Measurements from ENCODE around the gene CHST11.

CHST11 gene

DNA sequence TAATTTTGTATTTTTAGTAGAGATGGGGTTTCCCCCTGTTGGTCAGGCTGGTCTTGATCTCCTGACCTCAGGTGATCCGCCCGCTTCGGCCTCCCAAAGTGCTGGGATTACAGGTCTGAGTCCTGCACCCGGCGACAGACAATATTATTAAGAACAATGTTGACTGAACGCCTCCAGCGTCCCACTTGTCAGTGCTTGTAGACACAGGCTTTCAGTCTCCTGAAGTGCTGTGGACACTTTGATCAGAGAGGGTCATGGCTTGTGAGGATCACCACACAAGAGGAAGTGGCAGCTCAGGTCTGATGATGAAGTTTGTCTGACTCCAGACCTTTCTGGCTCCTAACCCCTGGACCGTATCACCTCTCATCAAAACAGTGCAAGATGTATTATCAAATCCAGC lies 114.6 kb downstream of the CHST11 start:
- TF ChIP-seq ZFP37 (tag by site-specific recombination; IDR thresholded peaks at IDR 0.05): no peak
- no peak for TF ChIP-seq ZNF624 (tag by site-specific recombination; IDR thresholded peaks at IDR 0.05)
- TF ChIP-seq, protein P1, sequence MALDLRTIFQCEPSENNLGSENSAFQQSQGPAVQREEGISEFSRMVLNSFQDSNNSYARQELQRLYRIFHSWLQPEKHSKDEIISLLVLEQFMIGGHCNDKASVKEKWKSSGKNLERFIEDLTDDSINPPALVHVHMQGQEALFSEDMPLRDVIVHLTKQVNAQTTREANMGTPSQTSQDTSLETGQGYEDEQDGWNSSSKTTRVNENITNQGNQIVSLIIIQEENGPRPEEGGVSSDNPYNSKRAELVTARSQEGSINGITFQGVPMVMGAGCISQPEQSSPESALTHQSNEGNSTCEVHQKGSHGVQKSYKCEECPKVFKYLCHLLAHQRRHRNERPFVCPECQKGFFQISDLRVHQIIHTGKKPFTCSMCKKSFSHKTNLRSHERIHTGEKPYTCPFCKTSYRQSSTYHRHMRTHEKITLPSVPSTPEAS (tag by site-specific recombination; IDR thresholded peaks at IDR 0.05): no peak
- no peak for TF ChIP-seq BCL6B (tag by site-specific recombination; IDR thresholded peaks at IDR 0.05)
- TF ChIP-seq, protein P2, sequence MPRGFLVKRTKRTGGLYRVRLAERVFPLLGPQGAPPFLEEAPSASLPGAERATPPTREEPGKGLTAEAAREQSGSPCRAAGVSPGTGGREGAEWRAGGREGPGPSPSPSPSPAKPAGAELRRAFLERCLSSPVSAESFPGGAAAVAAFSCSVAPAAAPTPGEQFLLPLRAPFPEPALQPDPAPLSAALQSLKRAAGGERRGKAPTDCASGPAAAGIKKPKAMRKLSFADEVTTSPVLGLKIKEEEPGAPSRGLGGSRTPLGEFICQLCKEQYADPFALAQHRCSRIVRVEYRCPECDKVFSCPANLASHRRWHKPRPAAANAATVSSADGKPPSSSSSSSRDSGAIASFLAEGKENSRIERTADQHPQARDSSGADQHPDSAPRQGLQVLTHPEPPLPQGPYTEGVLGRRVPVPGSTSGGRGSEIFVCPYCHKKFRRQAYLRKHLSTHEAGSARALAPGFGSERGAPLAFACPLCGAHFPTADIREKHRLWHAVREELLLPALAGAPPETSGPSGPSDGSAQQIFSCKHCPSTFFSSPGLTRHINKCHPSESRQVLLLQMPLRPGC (tag by site-specific recombination; IDR thresholded peaks at IDR 0.05): no peak
- TF ChIP-seq, protein P3, sequence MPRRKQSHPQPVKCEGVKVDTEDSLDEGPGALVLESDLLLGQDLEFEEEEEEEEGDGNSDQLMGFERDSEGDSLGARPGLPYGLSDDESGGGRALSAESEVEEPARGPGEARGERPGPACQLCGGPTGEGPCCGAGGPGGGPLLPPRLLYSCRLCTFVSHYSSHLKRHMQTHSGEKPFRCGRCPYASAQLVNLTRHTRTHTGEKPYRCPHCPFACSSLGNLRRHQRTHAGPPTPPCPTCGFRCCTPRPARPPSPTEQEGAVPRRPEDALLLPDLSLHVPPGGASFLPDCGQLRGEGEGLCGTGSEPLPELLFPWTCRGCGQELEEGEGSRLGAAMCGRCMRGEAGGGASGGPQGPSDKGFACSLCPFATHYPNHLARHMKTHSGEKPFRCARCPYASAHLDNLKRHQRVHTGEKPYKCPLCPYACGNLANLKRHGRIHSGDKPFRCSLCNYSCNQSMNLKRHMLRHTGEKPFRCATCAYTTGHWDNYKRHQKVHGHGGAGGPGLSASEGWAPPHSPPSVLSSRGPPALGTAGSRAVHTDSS (tag by site-specific recombination; IDR thresholded peaks at IDR 0.05): no peak
- no peak for TF ChIP-seq ZNF48 (tag by site-specific recombination; IDR thresholded peaks at IDR 0.05)
- no peak for TF ChIP-seq ZNF585B (tag by site-specific recombination; IDR thresholded peaks at IDR 0.05)
- no peak for TF ChIP-seq ZNF133 (tag by site-specific recombination; IDR thresholded peaks at IDR 0.05)
- TF ChIP-seq, protein P4, sequence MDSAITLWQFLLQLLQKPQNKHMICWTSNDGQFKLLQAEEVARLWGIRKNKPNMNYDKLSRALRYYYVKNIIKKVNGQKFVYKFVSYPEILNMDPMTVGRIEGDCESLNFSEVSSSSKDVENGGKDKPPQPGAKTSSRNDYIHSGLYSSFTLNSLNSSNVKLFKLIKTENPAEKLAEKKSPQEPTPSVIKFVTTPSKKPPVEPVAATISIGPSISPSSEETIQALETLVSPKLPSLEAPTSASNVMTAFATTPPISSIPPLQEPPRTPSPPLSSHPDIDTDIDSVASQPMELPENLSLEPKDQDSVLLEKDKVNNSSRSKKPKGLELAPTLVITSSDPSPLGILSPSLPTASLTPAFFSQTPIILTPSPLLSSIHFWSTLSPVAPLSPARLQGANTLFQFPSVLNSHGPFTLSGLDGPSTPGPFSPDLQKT (IDR thresholded peaks at IDR 0.05; ENCODE audit: borderline replicate concordance, low read depth, low read length): no peak
- TF ChIP-seq ZNF19 (tag by site-specific recombination; IDR thresholded peaks at IDR 0.05; ENCODE audit: low read depth): no peak
- no peak for TF ChIP-seq ZNF707 (tag by site-specific recombination; IDR thresholded peaks at IDR 0.05)
- no peak for TF ChIP-seq ZNF416 (tag by site-specific recombination; IDR thresholded peaks at IDR 0.05)
- TF ChIP-seq, protein P5, sequence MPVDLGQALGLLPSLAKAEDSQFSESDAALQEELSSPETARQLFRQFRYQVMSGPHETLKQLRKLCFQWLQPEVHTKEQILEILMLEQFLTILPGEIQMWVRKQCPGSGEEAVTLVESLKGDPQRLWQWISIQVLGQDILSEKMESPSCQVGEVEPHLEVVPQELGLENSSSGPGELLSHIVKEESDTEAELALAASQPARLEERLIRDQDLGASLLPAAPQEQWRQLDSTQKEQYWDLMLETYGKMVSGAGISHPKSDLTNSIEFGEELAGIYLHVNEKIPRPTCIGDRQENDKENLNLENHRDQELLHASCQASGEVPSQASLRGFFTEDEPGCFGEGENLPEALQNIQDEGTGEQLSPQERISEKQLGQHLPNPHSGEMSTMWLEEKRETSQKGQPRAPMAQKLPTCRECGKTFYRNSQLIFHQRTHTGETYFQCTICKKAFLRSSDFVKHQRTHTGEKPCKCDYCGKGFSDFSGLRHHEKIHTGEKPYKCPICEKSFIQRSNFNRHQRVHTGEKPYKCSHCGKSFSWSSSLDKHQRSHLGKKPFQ (tag by site-specific recombination; IDR thresholded peaks at IDR 0.05): no peak
- no peak for TF ChIP-seq ZNF560 (tag by site-specific recombination; IDR thresholded peaks at IDR 0.05; ENCODE audit: borderline replicate concordance)
- no peak for TF ChIP-seq WT1 (tag by site-specific recombination; IDR thresholded peaks at IDR 0.05)
- TF ChIP-seq ZBTB26 (tag by site-specific recombination; optimal IDR thresholded peaks at IDR 0.05): no peak
- no peak for TF ChIP-seq ZNF24 (tag by site-specific recombination; IDR thresholded peaks at IDR 0.05)
- TF ChIP-seq ZNF785 (tag by site-specific recombination; IDR thresholded peaks at IDR 0.05): no peak
- TF ChIP-seq ZNF292 (tag by site-specific recombination; IDR thresholded peaks at IDR 0.05; ENCODE audit: borderline replicate concordance, low read depth): no peak
- Histone ChIP-seq H3K27ac (ENCODE audit: extremely low read depth, low read depth, low read length) (no peak overlapping the region), H3K4me1 (ENCODE audit: control insufficient read depth, insufficient read depth, low read length) (no peaks in the 10 kb centered on the region), H3K9me3 (ENCODE audit: control insufficient read depth, insufficient read depth, low read depth, low read length) (no peaks in the 10 kb centered on the region), H3K36me3 (ENCODE audit: control insufficient read depth in 2 of 2, insufficient read depth in 1 of 2, low read length in 2 of 2) (no peaks in the 10 kb centered on the region), H3K4me3 (ENCODE audit: low read depth, low read length) (no peak overlapping the region)
- POLR2A ChIA-PET: no interaction called here
- CTCF ChIA-PET: no interaction called here

Measured in HEK293 (cell line).